Esophagus muscularis mucosa (tissue), 4 donors: ENCODE measurements around the gene ZIC2. TPM values are rescaled to one million over a fixed set of nuclear protein-coding genes. Genes with fewer than 3 reads are reported as not detected.

Experiments used
- DNase-seq: peaks from one replicate; pipeline ENCODE4 v3.0.0-alpha.2; 2017; ENCODE audit errors: extremely low spot score
- H3K27ac ChIP-seq, 4 donors: fragments of 200-600 bp; sonication (generic); replicated peaks in 1 of 4; 1 replicate in 3 of 4; 2 replicates in 1 of 4; pipeline ENCODE4 v1.5.1; 2016 to 2019; ENCODE audit warnings: mild to moderate bottlenecking in 1 of 4
- H3K27me3 ChIP-seq, 4 donors: fragments of 200-600 bp; sonication (generic); one replicate each; pipeline versions ENCODE4 v1.5.1 to v1.6.0; 2016 to 2019
- H3K36me3 ChIP-seq, 4 donors: fragments of 200-600 bp; sonication (generic); one replicate each; pipeline ENCODE4 v1.5.1; 2016 to 2019
- H3K4me1 ChIP-seq, 4 donors: fragments of 200-600 bp; sonication (generic); one replicate each; pipeline ENCODE4 v1.5.1; 2016 to 2019
- H3K4me3 ChIP-seq, 4 donors: fragments of 200-600 bp; sonication (generic); 1 replicate in 2 of 4; 2 replicates in 2 of 4; pipeline ENCODE4 v1.5.1; 2016 to 2019; ENCODE audit warnings: mild to moderate bottlenecking in 4 of 4, moderate library complexity in 1 of 4
- H3K9me3 ChIP-seq, 4 donors: fragments of 200-600 bp; sonication (generic); 1 replicate in 3 of 4; 2 replicates in 1 of 4; pipeline ENCODE4 v1.5.1; 2016 to 2019
- EP300 ChIP-seq: sonication (generic); formaldehyde crosslinking; IDR thresholded peaks from one replicate; pipeline ENCODE4 v1.6.1; 2017; ENCODE audit warnings: antibody characterized with exemption
- POLR2A ChIP-seq: fragments of 450-650 bp; IDR thresholded peaks from one replicate; pipeline ENCODE4 v1.6.1; 2017; ENCODE audit warnings: antibody characterized with exemption, moderate library complexity, mild to moderate bottlenecking, low read depth
- POLR2AphosphoS5 ChIP-seq, 2 donors: sonication (generic); formaldehyde crosslinking; IDR thresholded peaks; one replicate each; pipeline ENCODE4 v1.6.1; 2017; ENCODE audit warnings: antibody characterized with exemption in 2 of 2
- WGBS: methylation state at CpG from one replicate; pipeline ENCODE4 v1.1.5; 2018; 5-methylcytosine and 5-hydroxymethylcytosine counted together
- intact Hi-C: fragments of 100-400 bp; cut with DNase I; formaldehyde crosslinking; loops from one replicate; pipeline ENCODE4 v1.15.1; 2023
- total RNA-seq, 4 donors: library from RNA; depleted of rRNA; stranded (reverse); fragments of >200 nt; gene quantifications; one replicate each; pipeline versions ENCODE4 v1.1.0 to v1.2.1, GENCODE V29; 2016
- TF ChIP-seq, protein P1 (sequence below), 3 experiments: fragments of 200-600 bp in 2 of 3; fragments of 450-650 bp in 1 of 3; sonication (generic) in 2 of 3; IDR thresholded peaks; one replicate each; pipeline ENCODE4 v1.5.1; 2017 to 2019; ENCODE audit warnings: antibody characterized with exemption in 3 of 3, mild to moderate bottlenecking in 2 of 3, moderate library complexity in 1 of 3

ZIC2 gene
- total RNA-seq, 4 donors from 2014 or later = not detected

DNA sequence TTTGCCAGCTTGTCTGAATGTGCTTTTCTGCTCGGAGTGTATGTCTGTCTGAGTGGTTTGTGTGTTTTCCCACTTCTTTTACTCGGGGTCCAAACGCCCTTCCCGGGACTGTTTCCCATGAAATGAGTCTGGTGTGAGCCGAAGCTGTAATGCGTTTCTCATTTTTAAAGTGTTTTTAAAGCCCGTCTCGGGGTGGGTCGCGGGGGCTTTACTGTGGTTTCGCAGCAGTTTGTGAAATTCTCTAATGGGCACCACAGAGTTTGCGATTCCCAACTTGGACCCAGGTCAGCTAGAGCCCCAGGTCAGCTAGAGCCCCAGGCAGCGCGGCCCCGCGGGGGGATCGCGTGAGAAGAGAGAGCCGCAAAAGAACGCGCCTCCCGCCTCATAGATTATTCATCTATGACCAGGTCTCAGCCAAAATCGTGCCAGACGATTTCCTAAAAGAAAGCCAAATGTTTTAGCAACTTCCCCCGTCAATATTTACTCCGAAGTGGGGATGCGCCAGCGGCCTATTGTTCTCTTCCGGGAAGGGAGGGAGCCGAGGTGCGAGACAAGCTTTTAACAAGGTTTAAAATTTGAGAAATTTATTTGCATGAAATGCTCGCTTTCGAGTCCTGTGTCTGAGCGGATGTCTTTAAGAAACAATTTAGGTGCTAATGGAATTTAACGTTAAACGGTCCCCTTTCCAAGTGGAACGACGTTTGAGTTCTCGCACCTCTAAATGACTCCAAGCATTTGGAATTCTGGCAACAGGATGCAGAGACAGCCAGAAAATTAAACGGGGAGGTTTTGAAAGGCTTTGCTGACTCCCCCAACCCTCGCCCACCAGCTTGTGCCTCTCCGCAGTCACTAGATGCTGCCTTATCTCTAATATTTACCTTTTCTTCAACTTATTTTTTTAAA is 2.2 kb downstream of the ZIC2 start:
- no peaks in the 10 kb centered on the region for H3K9me3 ChIP-seq
- WGBS = 9% methylated on average over 42 of the region's 42 CpGs
- intact Hi-C loops = loop anchor here (10.0 kb wide), 1 partner anchor 101 kb away; the partner anchor contains the start of gene PCCA
- no peak for TF ChIP-seq POLR2A
- no peak for TF ChIP-seq POLR2AphosphoS5 (IDR thresholded peaks at IDR 0.05)
- TF ChIP-seq, protein P1, sequence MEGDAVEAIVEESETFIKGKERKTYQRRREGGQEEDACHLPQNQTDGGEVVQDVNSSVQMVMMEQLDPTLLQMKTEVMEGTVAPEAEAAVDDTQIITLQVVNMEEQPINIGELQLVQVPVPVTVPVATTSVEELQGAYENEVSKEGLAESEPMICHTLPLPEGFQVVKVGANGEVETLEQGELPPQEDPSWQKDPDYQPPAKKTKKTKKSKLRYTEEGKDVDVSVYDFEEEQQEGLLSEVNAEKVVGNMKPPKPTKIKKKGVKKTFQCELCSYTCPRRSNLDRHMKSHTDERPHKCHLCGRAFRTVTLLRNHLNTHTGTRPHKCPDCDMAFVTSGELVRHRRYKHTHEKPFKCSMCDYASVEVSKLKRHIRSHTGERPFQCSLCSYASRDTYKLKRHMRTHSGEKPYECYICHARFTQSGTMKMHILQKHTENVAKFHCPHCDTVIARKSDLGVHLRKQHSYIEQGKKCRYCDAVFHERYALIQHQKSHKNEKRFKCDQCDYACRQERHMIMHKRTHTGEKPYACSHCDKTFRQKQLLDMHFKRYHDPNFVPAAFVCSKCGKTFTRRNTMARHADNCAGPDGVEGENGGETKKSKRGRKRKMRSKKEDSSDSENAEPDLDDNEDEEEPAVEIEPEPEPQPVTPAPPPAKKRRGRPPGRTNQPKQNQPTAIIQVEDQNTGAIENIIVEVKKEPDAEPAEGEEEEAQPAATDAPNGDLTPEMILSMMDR (IDR thresholded peaks at IDR 0.05) = no peak
- no peak for TF ChIP-seq EP300
- H3K36me3 ChIP-seq = no peaks in the 10 kb centered on the region
- peak; percentile 85 for DNase-seq
- peaks cover 33 to 68% (median 54%) of the 10 kb centered on the region in 4 donors for H3K4me1 ChIP-seq
- H3K27ac ChIP-seq = no peak overlapping the region
- peaks cover 41 to 100% (median 93%) of the 10 kb centered on the region in 4 donors for H3K27me3 ChIP-seq
- no peak overlapping the region for H3K4me3 ChIP-seq

DNA sequence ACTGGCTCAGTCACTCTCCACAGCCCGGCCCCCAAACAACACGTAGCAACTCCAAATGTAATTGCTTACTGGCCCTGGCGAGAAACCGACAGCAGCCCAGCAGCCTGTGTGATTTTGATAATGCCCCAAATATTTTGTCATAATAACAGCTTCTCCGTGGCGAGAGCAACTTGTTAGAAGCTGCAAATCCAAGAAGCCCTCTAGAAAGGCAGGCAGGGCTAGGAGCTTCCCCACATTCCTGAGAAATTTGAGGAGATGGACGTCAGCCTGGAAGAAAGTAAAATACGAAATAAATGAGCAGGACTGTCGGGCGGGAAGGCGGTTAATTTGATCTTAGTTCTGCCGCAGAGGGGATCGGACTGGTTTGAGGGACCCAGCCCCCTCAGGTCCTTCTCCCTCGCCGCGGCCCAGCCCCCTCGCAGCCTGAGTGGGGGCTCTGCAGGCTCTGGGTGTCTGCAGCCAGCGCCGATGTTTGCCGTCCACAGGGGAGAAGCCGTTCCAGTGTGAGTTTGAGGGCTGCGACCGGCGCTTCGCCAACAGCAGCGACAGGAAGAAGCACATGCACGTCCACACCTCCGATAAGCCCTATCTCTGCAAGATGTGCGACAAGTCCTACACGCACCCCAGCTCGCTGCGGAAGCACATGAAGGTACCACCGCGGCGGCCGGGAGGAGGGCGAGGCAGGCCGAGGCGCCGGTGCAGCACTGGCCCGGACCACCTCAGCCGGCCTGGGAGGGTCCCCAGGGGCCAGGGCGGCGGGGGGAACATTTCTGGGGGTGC is 3.1 kb downstream of the ZIC2 start:
- Histone ChIP-seq H3K4me3 (no peak overlapping the region), H3K4me1 (peaks cover 25 to 68% (median 55%) of the 10 kb centered on the region in 4 donors), H3K27me3 (peaks cover 37 to 100% (median 93%) of the 10 kb centered on the region in 4 donors), H3K36me3 (no peaks in the 10 kb centered on the region), H3K27ac (no peak overlapping the region), H3K9me3 (no peaks in the 10 kb centered on the region)
- peak; percentile 45 for DNase-seq
- intact Hi-C loops = loop anchor here (10.0 kb wide), 1 partner anchor 100 kb away; the partner anchor contains the start of gene PCCA
- TF ChIP-seq, protein P1 (IDR thresholded peaks at IDR 0.05) = no peak
- no peak for TF ChIP-seq EP300
- TF ChIP-seq POLR2AphosphoS5 (IDR thresholded peaks at IDR 0.05) = no peak
- no peak for TF ChIP-seq POLR2A
- WGBS = 14% methylated on average over 19 of the region's 44 CpGs

DNA sequence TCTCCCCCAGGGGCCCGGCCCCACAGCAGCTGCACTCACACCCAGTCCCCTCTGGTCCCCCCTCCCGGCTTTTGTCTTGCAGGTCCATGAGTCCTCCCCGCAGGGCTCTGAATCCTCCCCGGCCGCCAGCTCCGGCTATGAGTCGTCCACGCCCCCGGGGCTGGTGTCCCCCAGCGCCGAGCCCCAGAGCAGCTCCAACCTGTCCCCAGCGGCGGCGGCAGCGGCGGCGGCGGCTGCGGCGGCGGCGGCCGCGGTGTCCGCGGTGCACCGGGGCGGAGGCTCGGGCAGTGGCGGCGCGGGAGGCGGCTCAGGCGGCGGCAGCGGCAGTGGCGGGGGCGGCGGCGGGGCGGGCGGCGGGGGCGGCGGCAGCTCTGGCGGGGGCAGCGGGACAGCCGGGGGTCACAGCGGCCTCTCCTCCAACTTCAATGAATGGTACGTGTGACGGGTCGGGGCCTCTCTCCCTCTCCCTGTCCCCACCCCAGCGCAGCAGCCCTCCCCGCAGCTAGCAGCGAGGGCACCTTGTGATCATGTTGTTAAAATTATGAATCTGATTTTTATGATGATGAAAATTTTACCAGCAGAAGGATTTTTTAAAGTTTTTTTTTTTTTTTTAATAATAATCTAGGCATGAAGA is 3.8 kb downstream of the ZIC2 start:
- peaks cover 32 to 100% (median 93%) of the 10 kb centered on the region in 4 donors for H3K27me3 ChIP-seq
- intact Hi-C loops = loop anchor here (10.0 kb wide), 1 partner anchor 99 kb away; the partner anchor contains the start of gene PCCA

More for the DNA sequence above, 3.8 kb downstream of the ZIC2 start:
- peak; percentile 42 for DNase-seq
- H3K9me3 ChIP-seq = no peaks in the 10 kb centered on the region
- TF ChIP-seq POLR2AphosphoS5 (IDR thresholded peaks at IDR 0.05) (no peak), POLR2A (no peak), EP300 (no peak)
- TF ChIP-seq, protein P1 (IDR thresholded peaks at IDR 0.05) = no peak
- H3K27ac ChIP-seq = no peak overlapping the region
- 11% methylated on average over 6 of the region's 55 CpGs for WGBS
- no peak overlapping the region for H3K4me3 ChIP-seq
- peaks cover 18 to 68% (median 55%) of the 10 kb centered on the region in 4 donors for H3K4me1 ChIP-seq
- H3K36me3 ChIP-seq = no peaks in the 10 kb centered on the region
